Non-pigmented ciliary epithelial cell (primary cell): Measurements from ENCODE around the gene NCOR2.
A peak's percentile ranks its signal among the peaks of the same experiment; 100 is the strongest.

Experiments
- DNase-seq: peaks from one replicate; pipeline ENCODE4 v3.0.0-alpha.2; 2010; ENCODE audit warnings: low read depth

NCOR2 gene

GRCh38 chr12:124576061-124576650 lies 8.7 kb upstream of the NCOR2 start:
- DNase-seq, result no peak

GRCh38 chr12:124573839-124574786 lies 6.7 kb upstream of the NCOR2 start:
- no peak for DNase-seq

- no peak for DNase-seq
Measured at GRCh38 chr12:124571556-124571955, 4.1 kb upstream of the NCOR2 start.

- no peak for DNase-seq
Measured at GRCh38 chr12:124570810-124571209, 3.4 kb upstream of the NCOR2 start.

- DNase-seq, result no peak
Measured at GRCh38 chr12:124569375-124570148, 2.1 kb upstream of the NCOR2 start.

- peak; percentile 76 for DNase-seq
Measured at GRCh38 chr12:124568431-124569374, 1.3 kb upstream of the NCOR2 start.

GRCh38 chr12:124567673-124568373 lies 411 bp upstream of the NCOR2 start:
- DNase-seq, result no peak

GRCh38 chr12:124566161-124566996 lies 1.0 kb downstream of the NCOR2 start:
- no peak for DNase-seq

GRCh38 chr12:124565656-124566160 lies 1.7 kb downstream of the NCOR2 start:
- no peak for DNase-seq

- DNase-seq, result no peak
Measured at GRCh38 chr12:124564971-124565491, 2.4 kb downstream of the NCOR2 start.

GRCh38 chr12:124564232-124564958 lies 3.0 kb downstream of the NCOR2 start:
- no peak for DNase-seq

GRCh38 chr12:124563809-124564208 lies 3.6 kb downstream of the NCOR2 start:
- DNase-seq, result no peak

GRCh38 chr12:124563401-124563800 lies 4.0 kb downstream of the NCOR2 start:
- DNase-seq, result no peak

GRCh38 chr12:124562796-124563181 lies 4.6 kb downstream of the NCOR2 start:
- DNase-seq, result no peak

GRCh38 chr12:124562018-124562795 lies 5.2 kb downstream of the NCOR2 start:
- DNase-seq, result no peak

- no peak for DNase-seq
Measured at GRCh38 chr12:124561231-124561630, 6.2 kb downstream of the NCOR2 start.

GRCh38 chr12:124560146-124560890 lies 7.1 kb downstream of the NCOR2 start:
- no peak for DNase-seq
